Endothelial cell of umbilical vein (primary cell): ENCODE measurements around the gene EPYC.

Source experiments
- CTCF ChIP-seq, 2 donors: IDR thresholded peaks; 1 replicate in 1 of 2; 2 replicates in 1 of 2; pipeline ENCODE4 v1.5.1; 2011; ENCODE audit warnings: low read length in 2 of 2, mild to moderate bottlenecking in 2 of 2, moderate library complexity in 2 of 2, control low read depth in 1 of 2, inconsistent platforms in 1 of 2, low read depth in 1 of 2; ENCODE audit not compliant: insufficient read depth in 1 of 2; ENCODE audit errors: extremely low read depth in 1 of 2
- JUN ChIP-seq: IDR thresholded peaks from 2 replicates; pipeline ENCODE4 v1.6.1; 2011; ENCODE audit warnings: borderline replicate concordance, low read depth; ENCODE audit not compliant: insufficient read length, insufficient read depth
- POLR2A ChIP-seq: IDR thresholded peaks from 2 replicates; pipeline ENCODE4 v1.6.1; 2012; ENCODE audit warnings: low read depth, mild to moderate bottlenecking, control low read depth, low read length

GRCh38 chr12:90958347-90958746 lies 46.4 kb downstream of the EPYC start:
- TF ChIP-seq CTCF (IDR thresholded peaks at IDR 0.05; ENCODE audit: extremely low read depth in 1 of 2, insufficient read depth in 1 of 2, low read depth in 1 of 2, low read length in 2 of 2) (no peak), POLR2A (no peak), JUN (no peak)
